Sigmoid colon (tissue), 7 donors: Measurements from ENCODE around the gene GOLGA6A. TPM values are rescaled to one million over a fixed set of nuclear protein-coding genes. Genes with fewer than 3 reads are reported as not detected.

Experiments used
- DNase-seq: peaks from one replicate; pipeline ENCODE4 v3.0.0-alpha.2; 2019
- H3K27ac ChIP-seq, 4 donors: fragments of 200-600 bp; sonication (generic); one replicate each; pipeline ENCODE4 v1.5.1; 2016 to 2019; ENCODE audit warnings: mild to moderate bottlenecking in 1 of 4
- H3K27me3 ChIP-seq, 3 donors: fragments of 200-600 bp; sonication (generic); one replicate each; pipeline ENCODE4 v1.5.1; 2019; ENCODE audit warnings: mild to moderate bottlenecking in 1 of 3
- H3K36me3 ChIP-seq, 4 donors: fragments of 200-600 bp; sonication (generic); one replicate each; pipeline ENCODE4 v1.5.1; 2016 to 2019
- H3K4me1 ChIP-seq, 4 donors: fragments of 200-600 bp; sonication (generic); one replicate each; pipeline ENCODE4 v1.5.1; 2017 to 2019
- H3K4me3 ChIP-seq, 4 donors: fragments of 200-600 bp; sonication (generic); one replicate each; pipeline ENCODE4 v1.5.1; 2017 to 2019; ENCODE audit warnings: mild to moderate bottlenecking in 2 of 4, moderate library complexity in 1 of 4
- H3K9me3 ChIP-seq, 4 donors: fragments of 200-600 bp in 3 of 4; sonication (generic) in 3 of 4; one replicate each; pipeline versions ENCODE4 v1.5.1 to v1.6.1; 2013 to 2019
- CTCF ChIP-seq, 4 experiments: fragments of 450-650 bp in 3 of 4; fragments of 200-600 bp in 1 of 4; IDR thresholded peaks; one replicate each; pipeline ENCODE4 v1.5.1; 2016 to 2019; ENCODE audit warnings: antibody characterized with exemption in 4 of 4, mild to moderate bottlenecking in 3 of 4, moderate library complexity in 2 of 4
- EP300 ChIP-seq, 4 donors: sonication (generic); formaldehyde crosslinking; IDR thresholded peaks; one replicate each; pipeline ENCODE4 v1.6.1; 2017; ENCODE audit warnings: antibody characterized with exemption in 4 of 4
- POLR2A ChIP-seq, 2 donors: fragments of 450-650 bp; IDR thresholded peaks; one replicate each; pipeline ENCODE4 v1.6.1; 2016; ENCODE audit warnings: antibody characterized with exemption in 2 of 2, mild to moderate bottlenecking in 2 of 2, moderate library complexity in 2 of 2
- POLR2AphosphoS5 ChIP-seq, 4 donors: sonication (generic); formaldehyde crosslinking; IDR thresholded peaks; one replicate each; pipeline ENCODE4 v1.6.1; 2017; ENCODE audit warnings: antibody characterized with exemption in 4 of 4
- WGBS, 2 donors: extraction: QIAGEN DNeasy Blood & Tissue Kit; methylation state at CpG; one replicate each; pipeline ENCODE4 v1.1.7; 2013; 5-methylcytosine and 5-hydroxymethylcytosine counted together
- intact Hi-C: fragments of 100-400 bp; cut with DNase I; formaldehyde crosslinking; loops from one replicate; pipeline ENCODE4 v1.15.1; 2023
- polyA plus RNA-seq, 3 donors: library from polyadenylated mRNA; stranded (reverse); fragments of 200-250 nt; gene quantifications; one replicate each; pipeline ENCODE4 v1.2.3, GENCODE V29; 2013
- total RNA-seq, 4 donors: library from RNA; depleted of rRNA; stranded (reverse); fragments of >200 nt; gene quantifications; one replicate each; pipeline ENCODE4 v1.1.0, GENCODE V29; 2016
- donor health status: healthy with polysubstance abuse.
- donor health status: Bipolar disorder and iron deficiency.
- donor health status: healthy.

The GOLGA6A gene
- total and polyA plus RNA-seq, 7 donors = not detected

- TF ChIP-seq POLR2A (IDR thresholded peaks at IDR 0.05) (no peak), POLR2AphosphoS5 (IDR thresholded peaks at IDR 0.05) (no peak), CTCF (IDR thresholded peaks at IDR 0.05) (no peak), EP300 (IDR thresholded peaks at IDR 0.05) (no peak)
- H3K4me1 ChIP-seq = peaks cover 0 to 26% (median 23%) of the 10 kb centered on the region in 4 donors
- WGBS, 2 donors = 61 to 74% methylated on average over 7 of the region's 7 CpGs
- H3K27me3 ChIP-seq = peaks cover 9 to 86% (median 66%) of the 10 kb centered on the region in 3 donors
- intact Hi-C loops = no loop called here
- H3K36me3 ChIP-seq = no peaks in the 10 kb centered on the region
- H3K4me3 ChIP-seq = no peak overlapping the region
- no peaks in the 10 kb centered on the region for H3K9me3 ChIP-seq
- DNase-seq = no peak
- no peak overlapping the region for H3K27ac ChIP-seq
These were observed 42.4 kb upstream of the GOLGA6A start for GRCh38 chr15:74124759-74125158.

GRCh38 chr15:74124196-74124595 is 41.8 kb upstream of the GOLGA6A start:
- Histone ChIP-seq H3K4me1 (peaks cover 0 to 20% (median 18%) of the 10 kb centered on the region in 4 donors), H3K4me3 (no peak overlapping the region), H3K9me3 (no peaks in the 10 kb centered on the region), H3K36me3 (no peaks in the 10 kb centered on the region), H3K27ac (no peak overlapping the region), H3K27me3 (peaks cover 4 to 80% (median 60%) of the 10 kb centered on the region in 3 donors)
- TF ChIP-seq EP300 (IDR thresholded peaks at IDR 0.05) = no peak
- no peak for TF ChIP-seq POLR2AphosphoS5 (IDR thresholded peaks at IDR 0.05)
- no peak for TF ChIP-seq POLR2A (IDR thresholded peaks at IDR 0.05)
- no peak for TF ChIP-seq CTCF (IDR thresholded peaks at IDR 0.05)
- 74 to 77% methylated on average over 3 of the region's 3 CpGs for WGBS, 2 donors
- intact Hi-C loops = no loop called here
- DNase-seq = no peak

GRCh38 chr15:74123658-74124057 is 41.3 kb upstream of the GOLGA6A start:
- WGBS, 2 donors = 78 to 81% methylated on average over 4 of the region's 4 CpGs
- DNase-seq = no peak
- peaks cover 0 to 15% (median 12%) of the 10 kb centered on the region in 4 donors for H3K4me1 ChIP-seq
- H3K36me3 ChIP-seq = no peaks in the 10 kb centered on the region
- intact Hi-C loops = no loop called here
- H3K27ac ChIP-seq = no peak overlapping the region
- no peak for TF ChIP-seq CTCF (IDR thresholded peaks at IDR 0.05)
- no peak for TF ChIP-seq POLR2A (IDR thresholded peaks at IDR 0.05)
- TF ChIP-seq EP300 (IDR thresholded peaks at IDR 0.05) = no peak
- TF ChIP-seq POLR2AphosphoS5 (IDR thresholded peaks at IDR 0.05) = no peak
- H3K4me3 ChIP-seq = no peak overlapping the region
- H3K27me3 ChIP-seq = peaks cover 0 to 75% (median 55%) of the 10 kb centered on the region in 3 donors
- H3K9me3 ChIP-seq = no peaks in the 10 kb centered on the region

GRCh38 chr15:74123131-74123429 is 40.7 kb upstream of the GOLGA6A start:
- no peaks in the 10 kb centered on the region for H3K36me3 ChIP-seq
- H3K9me3 ChIP-seq = no peaks in the 10 kb centered on the region
- 21 to 51% methylated on average over 4 of the region's 4 CpGs for WGBS, 2 donors
- no peak for DNase-seq
- H3K27me3 ChIP-seq = peaks cover 0 to 69% (median 49%) of the 10 kb centered on the region in 3 donors
- peaks cover 0 to 9% (median 7%) of the 10 kb centered on the region in 4 donors for H3K4me1 ChIP-seq
- TF ChIP-seq POLR2A (IDR thresholded peaks at IDR 0.05) (no peak), CTCF (IDR thresholded peaks at IDR 0.05) (no peak), EP300 (IDR thresholded peaks at IDR 0.05) (no peak), POLR2AphosphoS5 (IDR thresholded peaks at IDR 0.05) (no peak)
- H3K27ac ChIP-seq = no peak overlapping the region
- H3K4me3 ChIP-seq = no peak overlapping the region
- intact Hi-C loops = no loop called here
